Breast epithelium (tissue), 4 donors: ENCODE measurements around the gene SNCAIP. TPM values are rescaled to one million over a fixed set of nuclear protein-coding genes. Genes with fewer than 3 reads are reported as not detected.

Source experiments
- DNase-seq, 2 donors: peaks; one replicate each; pipeline ENCODE4 v3.0.0-alpha.2; 2019; ENCODE audit warnings: low spot score in 2 of 2
- H3K27ac ChIP-seq, 2 donors: fragments of 200-600 bp; sonication (generic) in 1 of 2; one replicate each; pipeline ENCODE4 v1.5.1; 2016 to 2019; ENCODE audit warnings: mild to moderate bottlenecking in 1 of 2
- H3K27me3 ChIP-seq, 2 donors: fragments of 200-600 bp; sonication (generic) in 1 of 2; one replicate each; pipeline versions ENCODE4 v1.5.1 to v1.6.0; 2017 to 2019; ENCODE audit warnings: control low read depth in 1 of 2, mild to moderate bottlenecking in 1 of 2
- H3K36me3 ChIP-seq: fragments of 200-600 bp; one replicate; pipeline ENCODE4 v1.5.1; 2019
- H3K4me1 ChIP-seq, 2 donors: fragments of 200-600 bp; sonication (generic); one replicate each; pipeline ENCODE4 v1.5.1; 2016 to 2019; ENCODE audit warnings: control low read depth in 1 of 2
- H3K4me3 ChIP-seq, 3 donors: fragments of 200-600 bp; sonication (generic); 1 replicate in 2 of 3; 2 replicates in 1 of 3; pipeline ENCODE4 v1.5.1; 2016 to 2019; ENCODE audit warnings: mild to moderate bottlenecking in 3 of 3, moderate library complexity in 2 of 3
- H3K9me3 ChIP-seq, 2 donors: fragments of 200-600 bp; sonication (generic) in 1 of 2; one replicate each; pipeline ENCODE4 v1.5.1; 2016 to 2019; ENCODE audit warnings: control low read depth in 1 of 2
- CTCF ChIP-seq, 3 donors: fragments of 450-650 bp; IDR thresholded peaks; one replicate each; pipeline ENCODE4 v1.5.1; 2016 to 2017; ENCODE audit warnings: antibody characterized with exemption in 3 of 3, mild to moderate bottlenecking in 3 of 3, moderate library complexity in 3 of 3
- POLR2A ChIP-seq: fragments of 450-650 bp; IDR thresholded peaks from one replicate; pipeline ENCODE4 v1.6.1; 2016; ENCODE audit warnings: antibody characterized with exemption, mild to moderate bottlenecking, moderate library complexity
- POLR2AphosphoS5 ChIP-seq, 3 donors: sonication (generic); formaldehyde crosslinking; IDR thresholded peaks; one replicate each; pipeline ENCODE4 v1.6.1; 2017; ENCODE audit warnings: antibody characterized with exemption in 3 of 3
- intact Hi-C: fragments of 100-400 bp; cut with DNase I; formaldehyde crosslinking; loops from one replicate; pipeline ENCODE4 v1.15.1; 2023; ENCODE audit warnings: low total_unique reads
- total RNA-seq, 3 donors: library from RNA; depleted of rRNA; stranded (reverse); fragments of >200 nt; gene quantifications; one replicate each; pipeline ENCODE4 v1.1.0, GENCODE V29; 2016

The SNCAIP gene
- total RNA-seq, 3 donors from 2014 or later, result 9.8 to 15.4 (median 10.9) TPM

GRCh38 chr5:122445070-122445469, 133.0 kb downstream of the SNCAIP start:
- Histone ChIP-seq H3K9me3 (no peaks in the 10 kb centered on the region), H3K4me3 (no peak overlapping the region), H3K27ac (no peak overlapping the region), H3K27me3 (no peaks in the 10 kb centered on the region), H3K4me1 (no peaks in the 10 kb centered on the region), H3K36me3 (no peaks in the 10 kb centered on the region)
- intact Hi-C loops, result no loop called here
- no peak for DNase-seq
- TF ChIP-seq CTCF (IDR thresholded peaks at IDR 0.05), result no peak
- no peak for TF ChIP-seq POLR2AphosphoS5 (IDR thresholded peaks at IDR 0.05)
- TF ChIP-seq POLR2A, result no peak

- Histone ChIP-seq H3K27ac (no peak overlapping the region), H3K27me3 (no peaks in the 10 kb centered on the region), H3K4me3 (no peak overlapping the region), H3K9me3 (no peaks in the 10 kb centered on the region), H3K36me3 (no peaks in the 10 kb centered on the region), H3K4me1 (no peaks in the 10 kb centered on the region)
- no peak for DNase-seq
- intact Hi-C loops, result no loop called here
- TF ChIP-seq POLR2A, result no peak
Measured at GRCh38 chr5:122447072-122447471, 135.0 kb downstream of the SNCAIP start.

DNA sequence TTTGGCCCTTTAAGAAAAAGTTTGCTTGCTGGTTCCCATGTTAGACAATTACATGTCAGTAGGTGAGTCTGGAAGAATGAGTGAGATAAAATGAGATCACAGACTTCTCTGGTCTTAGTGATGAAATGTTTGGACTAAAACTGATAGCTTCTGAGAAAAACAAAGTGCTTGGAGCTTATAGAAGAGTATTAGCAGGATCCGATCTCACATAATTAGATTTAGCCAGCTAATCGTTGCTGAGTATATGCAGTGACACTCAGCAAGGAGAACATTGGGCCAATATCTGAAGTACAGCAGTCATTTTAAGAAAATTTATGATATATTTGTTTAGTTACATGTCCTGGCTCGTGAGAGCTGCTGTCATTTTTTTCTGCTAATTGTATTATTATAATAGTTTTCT, 135.8 kb downstream of the SNCAIP start:
- no peak overlapping the region for H3K27ac ChIP-seq
- H3K4me1 ChIP-seq, result no peaks in the 10 kb centered on the region
- H3K27me3 ChIP-seq, result no peaks in the 10 kb centered on the region
- TF ChIP-seq POLR2A (no peak), POLR2AphosphoS5 (IDR thresholded peaks at IDR 0.05) (no peak), CTCF (IDR thresholded peaks at IDR 0.05) (no peak)
- H3K9me3 ChIP-seq, result no peaks in the 10 kb centered on the region
- intact Hi-C loops, result no loop called here
- DNase-seq, result no peak
- no peaks in the 10 kb centered on the region for H3K36me3 ChIP-seq
- H3K4me3 ChIP-seq, result no peak overlapping the region

DNA sequence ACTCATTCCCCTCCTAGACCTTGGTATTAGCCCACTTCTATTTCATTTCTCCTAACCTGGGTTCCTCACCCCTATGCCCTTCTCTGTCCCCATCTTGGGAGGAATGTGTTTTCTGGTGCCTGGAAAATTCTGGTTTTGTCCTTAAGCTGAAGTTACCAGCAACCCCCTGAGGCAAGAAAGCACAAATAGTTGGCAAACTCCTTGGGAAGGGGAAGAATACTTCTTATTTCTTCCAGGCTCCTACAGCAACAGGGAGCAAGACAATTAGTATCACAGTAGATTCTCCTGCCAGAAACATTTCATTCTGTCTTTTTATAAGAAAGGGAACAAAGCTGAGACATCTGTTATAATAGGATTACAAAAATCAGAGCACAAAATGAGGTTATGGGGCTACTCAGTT, 142.5 kb downstream of the SNCAIP start:
- Histone ChIP-seq H3K27me3 (no peaks in the 10 kb centered on the region), H3K4me1 (no peaks in the 10 kb centered on the region), H3K27ac (no peak overlapping the region), H3K9me3 (no peaks in the 10 kb centered on the region), H3K36me3 (no peaks in the 10 kb centered on the region), H3K4me3 (no peak overlapping the region)
- TF ChIP-seq POLR2AphosphoS5 (IDR thresholded peaks at IDR 0.05), result no peak
- no peak for TF ChIP-seq POLR2A
- TF ChIP-seq CTCF (IDR thresholded peaks at IDR 0.05), result no peak
- intact Hi-C loops, result no loop called here
- DNase-seq, result no peak

DNA sequence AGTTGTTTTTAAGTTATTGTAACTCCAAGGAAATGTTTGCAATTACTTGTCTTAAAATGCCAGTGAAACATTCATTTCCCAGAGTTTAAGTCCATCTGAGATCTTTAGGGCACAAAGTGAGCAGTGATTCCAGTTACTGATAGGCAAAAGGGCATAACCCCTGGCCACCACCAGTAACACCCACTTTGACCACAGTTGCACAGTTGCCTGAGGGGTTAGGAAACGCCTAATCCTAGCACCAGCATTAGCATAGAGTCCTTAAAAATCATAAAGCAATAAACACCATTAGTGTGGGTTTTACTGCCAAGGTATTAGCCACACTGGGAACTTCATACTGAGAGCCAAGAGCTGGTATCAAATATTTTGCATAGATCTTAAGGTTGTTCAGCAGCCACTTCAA, 143.9 kb downstream of the SNCAIP start:
- Histone ChIP-seq H3K27ac (no peak overlapping the region), H3K9me3 (no peaks in the 10 kb centered on the region), H3K27me3 (no peaks in the 10 kb centered on the region), H3K36me3 (no peaks in the 10 kb centered on the region), H3K4me1 (no peaks in the 10 kb centered on the region), H3K4me3 (no peak overlapping the region)
- TF ChIP-seq POLR2AphosphoS5 (IDR thresholded peaks at IDR 0.05) (no peak), POLR2A (no peak), CTCF (IDR thresholded peaks at IDR 0.05) (no peak)
- intact Hi-C loops, result no loop called here
- DNase-seq, result no peak

- no peak for TF ChIP-seq CTCF (IDR thresholded peaks at IDR 0.05)
- TF ChIP-seq POLR2AphosphoS5 (IDR thresholded peaks at IDR 0.05), result no peak
- no peak for TF ChIP-seq POLR2A
- intact Hi-C loops, result no loop called here
- no peak overlapping the region for H3K4me3 ChIP-seq
- no peaks in the 10 kb centered on the region for H3K9me3 ChIP-seq
- H3K27ac ChIP-seq, result no peak overlapping the region
- H3K36me3 ChIP-seq, result no peaks in the 10 kb centered on the region
- no peak for DNase-seq
- no peaks in the 10 kb centered on the region for H3K4me1 ChIP-seq
- no peaks in the 10 kb centered on the region for H3K27me3 ChIP-seq
Measured at GRCh38 chr5:122457178-122457826, 145.3 kb downstream of the SNCAIP start.
